CD14-positive monocyte (primary cell): Measurements from ENCODE around the gene APOC1. TPM values are rescaled to one million over a fixed set of nuclear protein-coding genes. Genes with fewer than 3 reads are reported as not detected.
"Not testable (repeated sequence)": the region's sequence is repeated elsewhere in the genome, so short reads cannot be mapped to it uniquely, and the experiment has no call there.

Experiments used
- DNase-seq, 3 donors: peaks; one replicate each; pipeline ENCODE4 v3.0.0-alpha.2; 2011 to 2022
- H2AFZ ChIP-seq: 2 replicates; pipeline ENCODE4 v1.6.0; 2012; ENCODE audit warnings: mild to moderate bottlenecking, low read depth, low read length, inconsistent platforms; ENCODE audit not compliant: insufficient read depth, poor library complexity, severe bottlenecking
- H3K27ac ChIP-seq, 2 donors: 1 replicate in 1 of 2; 2 replicates in 1 of 2; pipeline ENCODE4 v1.5.1; 2012 to 2013; ENCODE audit warnings: low read length in 2 of 2, control low read depth in 1 of 2, inconsistent platforms in 1 of 2, low read depth in 1 of 2, mild to moderate bottlenecking in 1 of 2
- H3K27me3 ChIP-seq, 2 donors: one replicate each; pipeline versions ENCODE4 v1.6.0 to v1.6.1; 2011 to 2013; ENCODE audit warnings: low read length in 2 of 2; ENCODE audit not compliant: control insufficient read depth in 2 of 2, insufficient read depth in 2 of 2
- H3K36me3 ChIP-seq, 2 donors: replicated peaks in 1 of 2; 1 replicate in 1 of 2; 2 replicates in 1 of 2; pipeline versions ENCODE4 v1.5.1 to v1.6.1; 2012 to 2013; ENCODE audit warnings: low read length in 2 of 2, control low read depth in 1 of 2, inconsistent platforms in 1 of 2, mild to moderate bottlenecking in 1 of 2; ENCODE audit not compliant: insufficient read depth in 2 of 2, control insufficient read depth in 1 of 2
- H3K4me1 ChIP-seq, 2 donors: 1 replicate in 1 of 2; 2 replicates in 1 of 2; pipeline versions ENCODE4 v1.5.1 to v1.6.1; 2012 to 2013; ENCODE audit warnings: low read length in 2 of 2, control low read depth in 1 of 2, inconsistent platforms in 1 of 2, mild to moderate bottlenecking in 1 of 2, moderate library complexity in 1 of 2; ENCODE audit not compliant: insufficient read depth in 2 of 2, control insufficient read depth in 1 of 2
- H3K4me2 ChIP-seq: replicated peaks from 2 replicates; pipeline ENCODE3; 2012; ENCODE audit warnings: low read length, moderate library complexity, mild to moderate bottlenecking; ENCODE audit not compliant: poor library complexity, severe bottlenecking; ENCODE audit errors: extremely low read depth
- H3K4me3 ChIP-seq, 3 experiments: fragments of 200-600 bp in 1 of 3; sonication (generic) in 1 of 3; replicated peaks in 1 of 3; 1 replicate in 2 of 3; 2 replicates in 1 of 3; pipeline ENCODE4 v1.5.1; 2011 to 2013; ENCODE audit warnings: low read length in 3 of 3, mild to moderate bottlenecking in 3 of 3, control low read depth in 2 of 3, low read depth in 2 of 3, inconsistent platforms in 1 of 3, moderate library complexity in 1 of 3
- H3K79me2 ChIP-seq: 2 replicates; pipeline ENCODE4 v1.6.0; 2012; ENCODE audit warnings: mild to moderate bottlenecking, control low read depth, inconsistent platforms, low read length, moderate library complexity; ENCODE audit not compliant: insufficient read depth
- H3K9ac ChIP-seq: 2 replicates; pipeline ENCODE4 v1.6.0; 2017; ENCODE audit warnings: low read length, mild to moderate bottlenecking; ENCODE audit not compliant: insufficient read depth, poor library complexity, severe bottlenecking
- H3K9me3 ChIP-seq, 2 donors: replicated peaks in 1 of 2; 1 replicate in 1 of 2; 2 replicates in 1 of 2; pipeline versions ENCODE4 v1.5.1 to v1.6.1; 2012 to 2013; ENCODE audit warnings: low read length in 2 of 2, control low read depth in 1 of 2; ENCODE audit not compliant: control insufficient read depth in 1 of 2, insufficient read depth in 1 of 2
- H4K20me1 ChIP-seq: 2 replicates; pipeline ENCODE4 v1.6.0; 2012; ENCODE audit warnings: mild to moderate bottlenecking, low read length, control low read depth, moderate library complexity; ENCODE audit not compliant: insufficient read depth
- H3K27ac Mint-ChIP-seq, 7 donors: one replicate each; pipeline ENCODE4 v1.8.0; 2020; ENCODE audit warnings: mild to moderate bottlenecking in 7 of 7, mixed read lengths in 7 of 7, moderate library complexity in 6 of 7, inconsistent platforms in 2 of 7
- H3K27me3 Mint-ChIP-seq, 3 donors: one replicate each; pipeline ENCODE4 v1.8.0; 2021 to 2022; ENCODE audit warnings: low read depth in 3 of 3, mild to moderate bottlenecking in 3 of 3, mixed read lengths in 3 of 3, moderate library complexity in 3 of 3, inconsistent platforms in 1 of 3
- H3K36me3 Mint-ChIP-seq, 2 donors: one replicate each; pipeline ENCODE4 v1.8.0; 2020; ENCODE audit warnings: mixed read lengths in 2 of 2, inconsistent platforms in 1 of 2, mild to moderate bottlenecking in 1 of 2
- H3K4me1 Mint-ChIP-seq: one replicate; pipeline ENCODE4 v1.8.0; 2020; ENCODE audit warnings: mild to moderate bottlenecking, mixed read lengths
- H3K4me3 Mint-ChIP-seq, 2 donors: one replicate each; pipeline ENCODE4 v1.8.0; 2020; ENCODE audit warnings: mild to moderate bottlenecking in 2 of 2, mixed read lengths in 2 of 2, moderate library complexity in 1 of 2
- H3K9me3 Mint-ChIP-seq, 7 donors: one replicate each; pipeline ENCODE4 v1.8.0; 2020 to 2022; ENCODE audit warnings: mixed read lengths in 7 of 7, mild to moderate bottlenecking in 6 of 7, moderate library complexity in 6 of 7, inconsistent platforms in 2 of 7
- CTCF ChIP-seq: fragments of 200-600 bp; IDR thresholded peaks from one replicate; pipeline ENCODE4 v1.8.0; 2022; ENCODE audit warnings: antibody characterized with exemption, mild to moderate bottlenecking
- WGBS: methylation state at CpG from one replicate; pipeline ENCODE4 v1.1.5; 2013; ENCODE audit warnings: missing lambda C conversion rate; ENCODE audit not compliant: insufficient coverage; 5-methylcytosine and 5-hydroxymethylcytosine counted together
- intact Hi-C, 2 donors: fragments of 100-400 bp; cut with micrococcal nuclease; formaldehyde crosslinking; loops; one replicate each; pipeline versions ENCODE4 v1.15.0 to v1.15.1; 2023
- polyA minus RNA-seq: library from RNA; depleted of rRNA, polyadenylated mRNA; stranded (reverse); fragments of >200 nt; gene quantifications from 2 replicates; pipeline ENCODE4 v1.2.3, GENCODE V29; 2012
- polyA plus RNA-seq, 3 donors: library from polyadenylated mRNA; depleted of rRNA in 1 of 3; unstranded in 2 of 3; stranded (reverse) in 1 of 3; fragments of 300-500 nt in 2 of 3; fragments of >200 nt in 1 of 3; fragmentation: Illumina TruSeq in 2 of 3; gene quantifications; 1 replicate in 2 of 3; 2 replicates in 1 of 3; pipeline ENCODE4 v1.2.3, GENCODE V29; 2012 to 2021
- total RNA-seq, 12 experiments: library from RNA in 1 of 12; stranded (reverse) in 1 of 12; fragments of 120-200 nt in 1 of 12; gene quantifications; one replicate each; pipeline ENCODE4 v1.2.4 and lab custom pipeline; 2013 to 2026; ENCODE audit warnings: mixed read lengths in 6 of 12, inconsistent platforms in 1 of 12

APOC1 gene
- total RNA-seq (2013): 11.0 TPM
- polyA plus RNA-seq (under 1 TPM in 1 of 3 donors, not detected in 2; 0.20 TPM), polyA minus RNA-seq (0.40 TPM in 1 of 2 replicates, not detected in the other), total RNA-seq (lab: John Stamatoyannopoulos, UW) (0.06 to 1.2 (median 0.14) reads per million in 11 experiments)

- H4K20me1 ChIP-seq, H3K9me3 ChIP-seq, H3K9me3 Mint-ChIP-seq, H3K36me3 Mint-ChIP-seq, H3K36me3 ChIP-seq, intact Hi-C loops, H3K27me3 Mint-ChIP-seq, H3K27me3 ChIP-seq, H3K79me2 ChIP-seq: not testable (repeated sequence)
- Mint-ChIP-seq H3K27ac (peak within 1 kb of the TSS; percentile 54 to 93 (median 86)), H3K4me3 (peak within 1 kb of the TSS; percentile 92 to 98), H3K4me1 (peaks cover 35% of the 10 kb centered on the region)
- DNase-seq: peak; percentile 74 to 85 (median 82)
- peak within 1 kb of the TSS; percentile 55 for H3K9ac ChIP-seq
- H3K27ac ChIP-seq: peak within 1 kb of the TSS in 1 of 2 donors; percentile 72
- 13% methylated on average over 8 of the region's 28 CpGs for WGBS
- H3K4me1 ChIP-seq: peaks cover 30 to 33% of the 10 kb centered on the region in 2 donors
- peak within 1 kb of the TSS; percentile 33 to 77 (median 64) for H3K4me3 ChIP-seq
- H3K4me2 ChIP-seq: peak within 1 kb of the TSS; percentile 81
- peak within 1 kb of the TSS; percentile 93 for H2AFZ ChIP-seq
Measured at GRCh38 chr19:44914433-44915206, at the start of gene APOC1. Gene APOC1 (plus strand): TSS chr19:44914608. CDS start chr19:44914892, 284 bp downstream.

- no peak overlapping the region for H3K4me3 Mint-ChIP-seq
Measured at GRCh38 chr19:44865196-44865767, 49.1 kb upstream of the APOC1 start.

More at GRCh38 chr19:44865196-44865767, 49.1 kb upstream of the APOC1 start:
- no peak for TF ChIP-seq CTCF
- Histone ChIP-seq H3K9ac (no peak overlapping the region), H3K9me3 (no peaks in the 10 kb centered on the region), H3K27ac (no peak overlapping the region), H4K20me1 (no peaks in the 10 kb centered on the region), H3K4me3 (no peak overlapping the region), H2AFZ (no peak overlapping the region), H3K4me1 (peaks cover 25 to 31% of the 10 kb centered on the region in 2 donors), H3K27me3 (no peaks in the 10 kb centered on the region), H3K36me3 (no peaks in the 10 kb centered on the region), H3K79me2 (no peaks in the 10 kb centered on the region), H3K4me2 (no peak overlapping the region)
- Mint-ChIP-seq H3K36me3 (peaks cover 7 to 37% of the 10 kb centered on the region in 2 donors), H3K4me1 (peaks cover 32% of the 10 kb centered on the region), H3K9me3 (peaks cover 0 to 5% (median 2%) of the 10 kb centered on the region in 7 donors), H3K27ac (peak overlapping the region in 1 of 7 donors; percentile 23), H3K27me3 (peaks cover 0 to 5% (median 4%) of the 10 kb centered on the region in 3 donors)
- no peak for DNase-seq
- intact Hi-C loops: no loop called here
- 98% methylated on average over 23 of the region's 27 CpGs for WGBS
